A673 (cell line): Measurements from ENCODE around the gene ANK2. TPM values are rescaled to one million over a fixed set of nuclear protein-coding genes. Genes with fewer than 3 reads are reported as not detected.

Experiments used
- BruUV-seq: library from RNA; stranded (reverse); fragments of 400-500 nt; replicated peaks from 2 replicates; lab custom pipeline; 2021; lab: Mats Ljungman, UMichigan
- CTCF ChIA-PET: fragments of 300-600 bp; sonication (Branson Sonifier 250); formaldehyde crosslinking; loops from one replicate; lab custom pipeline; 2022; ENCODE audit warnings: antibody characterized with exemption; lab: Charles Lee
- POLR2A ChIA-PET: fragments of 300-600 bp; sonication (Branson Sonifier 250); formaldehyde crosslinking; loops from one replicate; lab custom pipeline; 2022; ENCODE audit warnings: antibody characterized with exemption; ENCODE audit not compliant: low non-redundant PET; lab: Charles Lee
- DNase-seq: peaks from one replicate; pipeline ENCODE4 v3.0.0-alpha.2; 2015; ENCODE audit warnings: low spot score
- H3K27ac ChIP-seq: fragments of 200-600 bp; sonication (generic); 2 replicates; pipeline ENCODE4 v1.5.1; 2016; ENCODE audit warnings: mixed run types, low read depth, mild to moderate bottlenecking, mixed read lengths, antibody characterized with exemption, low read length; ENCODE audit not compliant: poor library complexity, severe bottlenecking
- H3K27me3 ChIP-seq: fragments of 200-600 bp; sonication (generic); replicated peaks from 2 replicates; pipeline ENCODE4 v1.6.1; 2017; ENCODE audit warnings: mixed run types, low read depth, mild to moderate bottlenecking, mixed read lengths, antibody characterized with exemption, low read length; ENCODE audit not compliant: insufficient read depth, poor library complexity
- H3K36me3 ChIP-seq: fragments of 200-600 bp; sonication (generic); 2 replicates; pipeline ENCODE4 v1.6.1; 2016; ENCODE audit warnings: mixed run types, mild to moderate bottlenecking, mixed read lengths, antibody characterized with exemption, low read length; ENCODE audit not compliant: insufficient read depth, poor library complexity, severe bottlenecking
- H3K4me1 ChIP-seq: fragments of 200-600 bp; sonication (generic); 2 replicates; pipeline ENCODE4 v1.6.1; 2017; ENCODE audit warnings: mixed run types, mild to moderate bottlenecking, mixed read lengths, antibody characterized with exemption, low read length; ENCODE audit not compliant: insufficient read depth, poor library complexity, severe bottlenecking
- H3K4me3 ChIP-seq: fragments of 200-600 bp; sonication (generic); 2 replicates; pipeline ENCODE4 v1.5.1; 2016; ENCODE audit warnings: low read depth, mixed run types, mild to moderate bottlenecking, mixed read lengths, low read length; ENCODE audit not compliant: poor library complexity, severe bottlenecking
- H3K9me3 ChIP-seq: fragments of 200-600 bp; sonication (generic); 2 replicates; pipeline ENCODE4 v1.6.1; 2016; ENCODE audit warnings: mixed run types, low read depth, mild to moderate bottlenecking, mixed read lengths, antibody characterized with exemption, low read length; ENCODE audit not compliant: poor library complexity, severe bottlenecking
- CTCF ChIP-seq: fragments of 300-800, 200-600 bp; sonication (generic); conservative IDR thresholded peaks from 2 replicates; pipeline ENCODE4 v1.5.1; 2017; ENCODE audit warnings: low read depth, mild to moderate bottlenecking, antibody characterized with exemption, low read length, moderate library complexity, mixed read lengths
- EZH2 ChIP-seq: fragments of 200-600 bp; sonication (generic); IDR thresholded peaks from 2 replicates; pipeline ENCODE4 v1.6.1; 2017; ENCODE audit warnings: borderline replicate concordance, low read depth, mild to moderate bottlenecking, mixed read lengths, antibody characterized with exemption, low read length; ENCODE audit not compliant: poor library complexity, severe bottlenecking
- intact Hi-C: fragments of 100-400 bp; cut with micrococcal nuclease; formaldehyde crosslinking; loops from one replicate; pipeline ENCODE4 v1.10.0; 2022; ENCODE audit not compliant: unreplicated experiment
- total RNA-seq: library from RNA; stranded (reverse); gene quantifications from 2 replicates; pipeline ENCODE4 v1.2.3, GENCODE V29; 2021

Gene ANK2
- total RNA-seq, 1 experiment from 2014 or later: 12.7 TPM

GRCh38 chr4:113358784-113359183 lies 309.3 kb downstream of the ANK2 start:
- peaks cover 13% of the 10 kb centered on the region for H3K4me1 ChIP-seq
- DNase-seq: peak; percentile 48
- ChIA-PET CTCF (no interaction called here), POLR2A (no interaction called here)
- no TSS peak for BruUV-seq
- intact Hi-C loops: no loop called here
- no peak overlapping the region for H3K4me3 ChIP-seq
- no peaks in the 10 kb centered on the region for H3K9me3 ChIP-seq
- TF ChIP-seq CTCF (peak; percentile 33; the same call in 1 of the 2 replicates), EZH2 (no peak)
- H3K27me3 ChIP-seq: no peaks in the 10 kb centered on the region
- H3K36me3 ChIP-seq: no peaks in the 10 kb centered on the region
- H3K27ac ChIP-seq: no peak overlapping the region

- DNase-seq: no peak
- H3K4me3 ChIP-seq: no peak overlapping the region
- POLR2A ChIA-PET: no interaction called here
- no peaks in the 10 kb centered on the region for H3K27me3 ChIP-seq
- TF ChIP-seq CTCF (no peak), EZH2 (no peak)
- H3K27ac ChIP-seq: no peak overlapping the region
- CTCF ChIA-PET: no interaction called here
- peaks cover 8% of the 10 kb centered on the region for H3K4me1 ChIP-seq
- H3K36me3 ChIP-seq: no peaks in the 10 kb centered on the region
- no peaks in the 10 kb centered on the region for H3K9me3 ChIP-seq
- no TSS peak for BruUV-seq
- intact Hi-C loops: no loop called here
These were observed 315.9 kb downstream of the ANK2 start for GRCh38 chr4:113365377-113365776.

- Histone ChIP-seq H3K36me3 (no peaks in the 10 kb centered on the region), H3K9me3 (no peaks in the 10 kb centered on the region), H3K27ac (no peak overlapping the region), H3K4me3 (no peak overlapping the region), H3K4me1 (peaks cover 8% of the 10 kb centered on the region), H3K27me3 (no peaks in the 10 kb centered on the region)
- intact Hi-C loops: no loop called here
- BruUV-seq: no TSS peak
- TF ChIP-seq EZH2 (no peak), CTCF (no peak)
- POLR2A ChIA-PET: no interaction called here
- CTCF ChIA-PET: no interaction called here
- no peak for DNase-seq
These were observed 318.6 kb downstream of the ANK2 start for GRCh38 chr4:113368056-113368455.
